GM19455 (cell line): ENCODE data around the gene GMIP.
A peak's percentile ranks its signal among the peaks of the same experiment; 100 is the strongest.
"Not testable (repeated sequence)": the region's sequence is repeated elsewhere in the genome, so short reads cannot be mapped to it uniquely, and the experiment has no call there.

Experiments
- ATAC-seq: cut with Tn5 transposase; IDR thresholded peaks from one replicate; pipeline ENCODE4 v1.9.1; 2021; ENCODE audit not compliant: unreplicated experiment

GMIP gene, protein sequence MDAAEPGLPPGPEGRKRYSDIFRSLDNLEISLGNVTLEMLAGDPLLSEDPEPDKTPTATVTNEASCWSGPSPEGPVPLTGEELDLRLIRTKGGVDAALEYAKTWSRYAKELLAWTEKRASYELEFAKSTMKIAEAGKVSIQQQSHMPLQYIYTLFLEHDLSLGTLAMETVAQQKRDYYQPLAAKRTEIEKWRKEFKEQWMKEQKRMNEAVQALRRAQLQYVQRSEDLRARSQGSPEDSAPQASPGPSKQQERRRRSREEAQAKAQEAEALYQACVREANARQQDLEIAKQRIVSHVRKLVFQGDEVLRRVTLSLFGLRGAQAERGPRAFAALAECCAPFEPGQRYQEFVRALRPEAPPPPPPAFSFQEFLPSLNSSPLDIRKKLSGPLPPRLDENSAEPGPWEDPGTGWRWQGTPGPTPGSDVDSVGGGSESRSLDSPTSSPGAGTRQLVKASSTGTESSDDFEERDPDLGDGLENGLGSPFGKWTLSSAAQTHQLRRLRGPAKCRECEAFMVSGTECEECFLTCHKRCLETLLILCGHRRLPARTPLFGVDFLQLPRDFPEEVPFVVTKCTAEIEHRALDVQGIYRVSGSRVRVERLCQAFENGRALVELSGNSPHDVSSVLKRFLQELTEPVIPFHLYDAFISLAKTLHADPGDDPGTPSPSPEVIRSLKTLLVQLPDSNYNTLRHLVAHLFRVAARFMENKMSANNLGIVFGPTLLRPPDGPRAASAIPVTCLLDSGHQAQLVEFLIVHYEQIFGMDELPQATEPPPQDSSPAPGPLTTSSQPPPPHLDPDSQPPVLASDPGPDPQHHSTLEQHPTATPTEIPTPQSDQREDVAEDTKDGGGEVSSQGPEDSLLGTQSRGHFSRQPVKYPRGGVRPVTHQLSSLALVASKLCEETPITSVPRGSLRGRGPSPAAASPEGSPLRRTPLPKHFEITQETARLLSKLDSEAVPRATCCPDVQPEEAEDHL

DNA sequence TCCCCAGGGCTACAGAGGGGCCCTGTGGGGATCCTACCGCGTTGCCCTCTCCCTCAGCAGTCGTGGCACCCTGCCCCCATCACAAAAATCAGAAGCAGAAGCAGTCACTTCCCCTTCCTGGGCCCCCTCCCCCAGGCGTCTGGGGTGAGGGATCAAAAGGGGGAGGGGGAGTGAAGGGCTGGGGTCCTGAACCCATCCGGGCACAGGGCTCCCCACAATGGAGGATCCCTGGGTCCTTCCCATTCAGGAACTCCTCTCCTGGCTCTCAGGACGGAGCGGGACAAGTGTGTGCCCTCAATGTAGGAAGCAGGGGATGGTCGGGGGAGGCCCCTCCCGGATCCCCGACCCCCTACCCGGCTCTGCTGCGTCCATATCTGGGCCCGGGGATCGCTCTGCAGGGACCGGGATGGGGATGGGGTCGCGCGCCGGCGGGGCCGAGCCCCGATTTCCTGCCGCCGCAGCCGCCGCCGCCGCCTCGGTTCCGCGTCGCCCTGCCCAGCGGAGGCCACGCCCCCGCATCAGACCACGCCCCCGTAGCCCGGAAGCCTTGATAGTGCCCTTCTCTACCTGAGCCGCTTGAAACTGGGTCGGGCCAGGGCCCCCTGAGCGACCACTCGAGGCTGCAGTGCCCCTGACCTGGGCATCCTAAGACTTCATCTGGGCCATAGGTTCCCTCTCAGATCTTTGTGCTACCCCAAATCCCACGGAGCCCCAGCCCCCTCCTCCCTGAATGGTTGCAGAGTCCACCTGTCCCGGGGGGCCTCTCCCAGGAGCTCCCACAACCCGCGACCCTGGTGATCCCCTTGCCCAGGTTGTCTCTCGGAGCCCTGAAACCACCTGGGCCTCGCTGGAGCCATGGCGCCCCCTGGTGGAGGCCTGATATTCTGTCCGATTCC lies at the start of gene GMIP:
GMIP (minus strand) TSS at position 500 of the 896 bp plus-strand sequence; CDS start at position 372, 128 bp downstream.
- ATAC-seq, result peak; percentile 73

DNA sequence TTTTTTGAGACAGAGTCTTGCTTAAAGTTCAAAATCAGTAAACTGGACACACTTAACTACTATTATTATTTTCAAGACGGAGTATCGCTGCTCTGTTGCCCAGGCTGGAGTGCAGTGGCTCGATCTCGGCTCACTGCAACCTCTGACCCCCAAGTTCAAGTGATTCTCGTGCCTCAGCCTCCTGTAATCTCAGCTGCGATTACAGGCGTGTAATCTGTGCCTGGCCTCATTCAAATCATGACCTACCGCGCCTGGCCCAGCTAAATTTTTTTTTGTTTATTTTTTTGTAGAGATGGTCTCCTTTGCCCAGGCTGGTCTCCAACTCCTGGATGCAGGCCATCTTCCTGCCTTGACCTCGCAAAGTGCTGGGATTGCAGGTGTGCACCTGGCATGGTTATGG lies 48.2 kb upstream of the GMIP start:
- ATAC-seq, result no peak

DNA sequence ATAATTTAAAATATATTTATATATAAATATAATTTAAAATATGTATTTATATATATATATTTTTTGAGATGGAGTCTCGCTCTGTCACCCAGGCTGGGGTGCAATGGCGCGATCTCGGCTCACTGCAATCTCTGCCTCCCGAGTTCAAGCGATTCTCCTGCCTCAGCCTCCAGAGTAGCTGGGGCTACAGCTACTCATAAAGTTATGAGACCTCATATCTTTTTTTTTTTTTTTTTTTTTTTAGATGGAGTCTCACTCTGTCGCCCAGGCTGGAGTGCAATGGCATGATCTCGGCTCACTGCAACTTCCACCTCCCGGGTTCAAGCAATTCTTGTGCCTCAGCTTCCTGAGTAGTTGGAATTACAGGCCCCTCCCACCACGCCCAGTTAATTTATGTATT lies 45.6 kb upstream of the GMIP start:
- ATAC-seq, result not testable (repeated sequence)

DNA sequence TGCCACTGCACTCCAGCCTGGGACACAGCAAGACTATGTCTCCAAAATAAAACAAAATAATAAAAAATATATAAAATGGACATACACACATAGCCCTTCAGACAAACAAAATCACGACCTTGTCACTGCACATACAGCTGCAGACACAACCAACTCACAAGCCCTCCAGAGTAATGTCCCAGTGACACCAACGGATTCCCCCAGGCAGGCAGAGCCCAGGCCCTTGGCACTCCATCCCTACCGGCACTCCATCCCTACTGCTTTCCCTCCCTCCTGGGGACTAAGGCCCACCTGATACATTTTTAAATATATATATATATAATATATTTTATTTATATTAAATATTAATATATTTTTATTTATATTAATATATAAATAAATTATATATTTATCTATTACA lies 43.6 kb upstream of the GMIP start:
- ATAC-seq, result no peak

DNA sequence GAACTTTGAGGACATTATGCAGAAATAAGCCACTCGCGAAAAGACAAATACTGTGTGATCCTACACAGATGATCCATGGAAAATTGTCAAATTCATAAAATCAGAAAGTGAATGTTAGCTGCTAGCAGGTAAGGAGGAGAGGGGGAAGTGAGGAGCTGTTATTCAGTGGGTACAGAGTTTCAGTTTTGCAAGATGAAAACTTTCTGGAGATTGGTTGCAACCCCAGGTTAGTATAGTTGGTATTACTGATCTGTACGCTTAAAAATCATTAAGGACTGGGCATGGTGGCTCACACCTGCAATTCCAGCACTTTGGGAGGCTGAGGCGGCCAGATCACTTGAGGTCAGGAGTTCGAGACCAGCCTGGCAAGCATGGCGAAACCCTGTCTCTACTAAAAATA lies 43.1 kb upstream of the GMIP start:
- no peak for ATAC-seq

DNA sequence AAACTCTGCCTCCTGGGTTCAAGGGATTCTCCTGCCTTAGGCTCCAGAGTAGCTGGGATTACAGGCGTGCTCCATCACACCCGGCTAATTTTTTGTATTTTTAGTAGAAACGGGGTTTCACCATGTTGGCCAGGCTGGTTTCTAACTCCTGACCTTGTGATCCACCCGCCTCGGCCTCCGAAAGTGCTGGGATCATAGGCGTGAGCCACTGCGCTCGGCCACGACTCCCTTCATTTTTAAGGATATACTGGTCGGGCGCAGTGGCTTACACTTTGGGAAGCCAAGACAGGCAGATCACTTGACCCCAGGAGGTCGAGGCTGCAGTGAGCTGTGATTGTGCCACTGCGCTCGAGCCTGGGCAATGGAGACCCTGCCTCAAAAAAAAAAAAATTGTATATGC lies 42.7 kb upstream of the GMIP start:
- ATAC-seq, result not testable (repeated sequence)

DNA sequence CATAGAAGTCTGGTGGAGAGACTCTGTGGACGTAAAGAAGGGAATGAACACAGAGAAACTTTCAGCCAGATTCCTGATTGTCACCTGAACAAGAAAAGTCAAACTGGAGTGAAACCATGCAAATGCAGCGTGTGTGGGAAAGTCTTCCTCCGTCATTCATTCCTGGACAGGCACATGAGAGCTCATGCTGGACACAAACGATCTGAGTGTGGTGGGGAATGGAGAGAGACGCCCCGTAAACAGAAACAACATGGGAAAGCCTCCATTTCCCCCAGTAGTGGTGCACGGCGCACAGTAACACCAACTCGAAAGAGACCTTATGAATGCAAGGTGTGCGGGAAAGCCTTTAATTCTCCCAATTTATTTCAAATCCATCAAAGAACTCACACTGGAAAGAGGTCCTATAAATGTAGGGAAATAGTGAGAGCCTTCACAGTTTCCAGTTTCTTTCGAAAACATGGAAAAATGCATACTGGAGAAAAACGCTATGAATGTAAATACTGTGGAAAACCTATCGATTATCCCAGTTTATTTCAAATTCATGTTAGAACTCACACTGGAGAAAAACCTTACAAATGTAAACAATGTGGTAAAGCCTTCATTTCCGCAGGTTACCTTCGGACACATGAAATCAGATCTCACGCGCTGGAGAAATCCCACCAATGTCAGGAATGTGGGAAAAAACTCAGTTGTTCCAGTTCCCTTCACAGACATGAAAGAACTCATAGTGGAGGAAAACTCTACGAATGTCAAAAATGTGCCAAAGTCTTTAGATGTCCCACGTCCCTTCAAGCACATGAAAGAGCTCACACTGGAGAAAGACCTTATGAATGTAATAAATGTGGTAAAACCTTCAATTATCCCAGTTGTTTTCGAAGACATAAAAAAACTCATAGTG lies 36.0 kb upstream of the GMIP start:
- ATAC-seq, result no peak

DNA sequence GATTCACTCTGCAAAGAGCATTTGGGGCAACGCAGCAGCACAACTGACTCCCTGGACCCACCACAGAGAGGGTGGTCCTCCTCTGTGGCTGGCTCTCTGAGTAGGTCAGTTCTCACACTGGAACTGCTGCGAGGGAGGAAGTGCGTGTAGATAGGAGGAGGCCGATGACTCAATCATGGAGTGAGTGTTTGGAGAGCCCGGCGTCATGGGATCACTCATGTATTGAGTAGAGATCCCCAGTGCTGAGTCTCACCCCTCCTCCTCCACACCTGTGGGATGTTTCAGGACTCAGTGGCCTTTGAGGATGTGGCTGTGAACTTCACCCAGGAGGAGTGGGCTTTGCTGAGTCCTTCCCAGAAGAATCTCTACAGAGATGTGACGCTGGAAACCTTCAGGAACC lies 34.1 kb upstream of the GMIP start:
- ATAC-seq, result no peak

DNA sequence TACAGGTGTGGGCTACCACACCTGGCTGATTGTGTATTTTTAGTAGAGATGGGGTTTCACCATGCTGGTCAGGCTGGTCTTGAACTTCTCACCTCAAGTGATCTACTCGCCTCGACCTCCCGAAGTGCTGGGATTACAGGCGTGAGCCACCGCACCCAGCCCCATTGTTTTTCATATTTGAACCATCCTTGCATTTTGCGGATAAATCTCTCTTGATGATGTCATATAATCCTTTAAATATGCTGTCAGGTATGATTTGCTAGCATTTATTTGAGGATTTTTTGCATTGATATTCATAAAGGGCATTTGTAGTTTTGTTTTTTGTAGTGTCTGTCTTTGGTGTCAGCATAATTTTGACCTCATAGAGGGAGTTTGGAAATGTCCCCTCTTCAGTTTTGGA lies 30.9 kb upstream of the GMIP start:
- no peak for ATAC-seq

DNA sequence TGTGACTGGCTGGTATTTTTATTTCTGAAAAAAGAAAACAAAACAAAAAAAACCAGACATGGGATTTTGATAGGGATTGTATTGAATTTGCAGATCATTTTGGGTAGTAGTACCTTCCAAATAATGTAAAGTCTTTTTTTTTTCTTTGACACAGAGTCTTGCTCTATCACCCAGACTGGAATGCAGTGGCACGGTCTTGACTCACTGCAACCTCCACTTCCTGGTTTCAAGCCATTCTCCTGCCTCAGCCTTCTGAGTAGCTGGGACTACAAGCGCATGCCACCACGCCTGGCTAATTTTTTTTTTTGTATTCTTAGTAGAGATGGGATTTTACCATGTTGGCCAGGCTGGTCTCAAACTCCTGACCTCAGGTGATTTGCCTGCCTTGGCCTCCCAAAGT lies 29.4 kb upstream of the GMIP start:
- no peak for ATAC-seq

DNA sequence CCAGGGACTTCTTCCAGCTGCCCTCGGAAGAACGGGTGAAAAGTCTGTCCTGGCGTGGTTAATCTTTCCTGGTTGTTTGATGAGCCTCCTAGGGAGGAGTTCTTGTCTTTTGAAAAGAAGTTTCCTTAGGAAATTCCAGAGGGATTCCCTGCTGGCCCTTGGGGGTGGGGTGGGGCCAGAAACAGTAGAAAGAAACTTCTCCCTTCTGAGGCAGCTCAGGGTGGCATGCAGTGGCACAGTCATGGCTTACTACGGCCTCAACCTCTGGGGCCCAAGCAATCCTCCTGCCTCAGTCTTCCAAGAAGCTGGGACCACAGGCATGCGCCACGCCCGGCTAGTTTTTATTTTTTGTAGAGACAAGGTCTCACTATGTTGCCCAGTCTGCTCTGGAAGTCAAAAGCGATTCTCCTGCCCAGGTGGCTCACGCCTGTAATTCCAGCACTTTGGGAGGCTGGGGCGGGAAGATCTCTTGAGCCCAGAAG lies 26.7 kb upstream of the GMIP start:
- ATAC-seq, result no peak

DNA sequence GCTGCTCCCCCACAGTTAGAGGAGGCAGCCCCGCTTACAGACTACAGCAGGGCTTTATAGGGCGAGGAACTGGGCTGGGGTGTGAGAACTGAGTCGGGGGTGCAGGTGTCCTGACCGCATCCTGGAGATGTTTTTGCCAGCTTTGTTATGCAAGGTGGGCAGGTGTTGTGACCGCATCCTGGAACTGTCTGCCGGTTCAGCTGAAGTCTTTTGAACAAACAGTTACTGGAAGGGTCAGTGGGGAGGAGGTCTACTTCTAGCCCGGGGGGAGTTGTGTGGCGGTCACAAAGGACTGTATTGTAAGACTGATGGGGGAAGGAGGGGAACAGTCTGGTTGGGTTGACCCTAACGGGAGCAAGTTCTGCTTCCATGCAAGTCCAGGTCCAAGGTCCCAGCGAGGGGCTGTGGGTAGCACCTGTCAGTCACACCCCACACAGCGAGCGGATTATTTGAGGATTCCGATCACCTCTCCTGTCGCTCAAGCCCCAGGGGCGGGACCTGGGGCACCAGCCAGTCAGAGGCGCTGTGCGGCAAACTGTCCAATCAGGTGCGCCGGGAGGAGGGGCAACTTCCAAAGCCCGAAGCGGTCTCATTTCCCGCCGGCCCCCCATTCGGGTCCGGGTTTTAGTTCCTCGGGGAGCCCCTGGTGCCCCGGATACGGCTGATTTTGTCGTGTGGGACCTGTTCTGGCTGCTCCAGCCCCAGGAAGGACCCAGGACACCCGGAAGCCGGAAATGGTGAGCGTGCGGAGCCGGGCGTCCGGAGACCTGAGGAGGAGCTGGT lies 25.0 kb upstream of the GMIP start, which contains the start of gene ZNF101:
ZNF101 (plus strand) TSS at position 610 of the 783 bp plus-strand sequence; CDS start at position 735, 125 bp downstream.
- peak; percentile 58 for ATAC-seq

DNA sequence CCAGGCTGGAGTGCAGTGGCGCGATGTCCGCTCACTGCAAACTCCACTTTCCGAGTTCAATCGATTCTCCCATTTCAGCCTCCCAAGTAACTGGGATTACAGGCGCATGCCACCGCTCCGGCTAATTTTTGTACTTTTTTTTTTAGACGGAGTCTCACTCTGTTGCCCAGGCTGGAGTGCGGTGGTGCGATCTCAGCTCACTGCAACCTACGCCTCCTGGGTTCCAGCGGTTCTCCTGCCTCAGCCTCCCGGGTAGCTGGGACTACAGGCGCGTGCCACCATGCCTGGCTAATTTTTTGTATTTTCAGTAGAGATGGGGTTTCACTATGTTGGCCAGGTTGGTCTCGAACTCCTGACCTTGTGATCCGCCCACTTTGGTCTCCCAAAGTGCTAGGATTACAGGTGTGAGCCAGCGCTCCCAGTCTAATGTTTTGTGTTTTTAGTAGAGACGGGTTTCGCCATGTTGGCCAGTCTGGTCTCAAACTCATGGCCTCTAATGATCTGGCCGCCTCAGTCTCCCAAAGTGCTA lies 22.0 kb upstream of the GMIP start:
- ATAC-seq, result not testable (repeated sequence)

DNA sequence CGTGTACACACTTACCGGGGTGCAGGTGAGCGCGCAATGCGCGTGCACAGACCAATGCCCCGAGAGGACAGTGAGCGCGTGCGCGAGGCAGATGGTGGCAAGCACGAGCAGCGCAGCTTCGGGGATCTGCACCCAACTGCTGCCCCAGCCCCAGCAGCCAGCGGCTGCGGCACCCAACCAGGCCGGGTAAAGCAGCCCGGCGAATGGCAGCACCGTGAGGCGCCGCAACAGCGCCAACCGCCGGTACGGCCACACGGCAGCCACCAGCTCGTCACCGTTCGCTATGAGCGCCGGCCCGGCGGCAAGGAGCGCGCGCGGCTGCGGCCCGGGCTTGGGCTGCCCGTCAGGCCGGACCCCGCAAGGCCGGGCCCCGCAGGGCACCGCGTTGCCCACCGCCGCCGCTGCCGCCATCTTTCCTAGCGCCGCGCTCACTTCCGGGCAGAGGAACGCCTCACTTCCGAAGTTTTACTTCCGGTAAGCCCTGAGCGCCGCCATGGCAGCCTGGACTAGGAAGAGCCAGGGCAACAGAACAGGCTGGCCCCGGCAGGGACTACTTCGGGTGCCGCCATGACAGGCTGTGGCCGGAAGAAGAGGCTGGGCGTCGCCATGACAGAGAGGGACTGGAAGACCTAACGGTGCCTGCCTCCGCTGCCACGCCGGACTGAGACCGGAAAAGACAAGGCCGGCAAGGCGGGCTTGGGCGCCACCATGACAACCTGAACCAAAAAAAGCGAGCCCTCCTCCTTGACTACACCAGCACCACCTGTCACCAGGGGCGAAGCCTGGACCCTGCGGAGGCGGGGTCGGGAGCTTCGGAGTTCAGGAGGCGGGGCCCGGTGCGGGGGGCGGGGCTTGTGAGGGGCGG lies 20.0 kb upstream of the GMIP start, which contains the start of gene ATP13A1:
ATP13A1 (minus strand) TSS at position 421 of the 865 bp plus-strand sequence; CDS start at position 411, 10 bp downstream.
- peak; percentile 66 for ATAC-seq

DNA sequence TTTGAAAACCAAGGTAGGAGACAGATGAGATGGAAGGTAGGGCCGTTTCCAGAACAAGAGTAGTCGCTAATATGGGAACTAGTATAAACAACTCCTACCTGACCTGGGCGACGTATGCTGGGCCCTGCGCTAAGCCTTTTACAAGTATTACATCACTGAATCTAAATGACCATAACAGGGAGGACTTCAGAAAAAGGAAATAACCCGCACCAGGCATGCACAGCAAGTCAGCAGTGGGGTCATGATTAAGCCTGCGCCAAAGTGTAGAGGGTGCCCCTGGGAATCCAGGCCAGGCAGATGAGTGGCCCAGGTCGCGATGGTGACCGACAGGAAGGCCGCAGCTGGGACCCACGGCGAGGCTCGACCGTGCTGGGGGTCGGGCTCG lies 19.4 kb upstream of the GMIP start:
- no peak for ATAC-seq

DNA sequence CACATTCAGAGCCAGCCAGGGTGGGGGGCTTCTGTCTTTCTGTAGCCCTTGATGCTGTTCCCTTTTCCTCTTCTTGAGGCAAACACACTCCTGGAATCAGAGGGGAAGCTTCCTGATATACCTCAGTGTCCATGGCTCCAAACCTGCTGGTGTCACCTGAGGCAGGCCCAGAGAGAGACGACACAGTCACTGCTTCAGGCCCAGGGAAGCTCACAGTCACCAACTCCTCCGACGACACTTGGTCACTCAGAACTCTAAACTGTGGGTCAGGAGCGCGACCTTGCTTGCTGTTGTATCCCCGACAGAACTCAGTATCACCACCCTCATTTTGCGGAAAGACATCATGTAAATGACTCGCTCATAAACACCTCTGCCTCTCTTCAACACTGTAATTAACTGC lies 18.9 kb upstream of the GMIP start:
- no peak for ATAC-seq

DNA sequence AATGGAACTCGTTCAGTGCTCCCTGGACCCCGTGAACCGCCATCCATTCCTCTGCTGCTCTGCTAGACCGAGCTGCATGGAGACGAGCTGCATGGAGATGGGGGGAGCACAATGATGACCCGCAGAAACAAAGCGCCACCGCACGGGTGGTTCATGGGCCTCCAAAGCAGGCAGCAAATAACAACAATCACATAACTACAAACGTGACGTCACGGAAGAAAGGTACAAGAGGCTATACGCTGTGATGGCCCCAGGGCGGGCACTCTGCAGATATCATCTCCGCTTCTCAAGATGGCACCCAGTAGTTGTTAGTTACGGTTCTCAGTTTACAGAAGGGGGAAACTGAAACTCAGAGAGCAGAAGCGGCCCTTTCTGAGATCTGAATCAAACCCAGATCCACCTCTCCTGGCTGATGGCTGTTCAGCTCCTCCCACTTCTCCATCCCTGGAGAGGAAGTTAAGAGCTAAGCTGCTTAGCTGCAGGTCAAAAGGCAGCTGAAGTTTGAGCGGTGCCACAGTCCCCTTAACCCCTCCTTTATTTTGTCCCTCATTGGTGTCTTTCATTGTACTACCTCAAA lies 18.3 kb upstream of the GMIP start:
- no peak for ATAC-seq
